GM21367 (cell line): ENCODE measurements around the gene CYP26B1.

Experiments
- ATAC-seq: cut with Tn5 transposase; IDR thresholded peaks from one replicate; pipeline ENCODE4 v1.9.1; 2021; ENCODE audit not compliant: unreplicated experiment

CYP26B1 gene

GRCh38 chr2:72155737-72156136 is 8.1 kb upstream of the CYP26B1 start:
- ATAC-seq = no peak

GRCh38 chr2:72155151-72155550 is 7.5 kb upstream of the CYP26B1 start:
- ATAC-seq = no peak

GRCh38 chr2:72154386-72154975 is 6.8 kb upstream of the CYP26B1 start:
- no peak for ATAC-seq

GRCh38 chr2:72153924-72154323 is 6.3 kb upstream of the CYP26B1 start:
- no peak for ATAC-seq

- ATAC-seq = no peak
These were observed 5.5 kb upstream of the CYP26B1 start for GRCh38 chr2:72153026-72153791.

- ATAC-seq = no peak
These were observed 3.2 kb upstream of the CYP26B1 start for GRCh38 chr2:72150861-72151356.

- peak; percentile 73 for ATAC-seq
These were observed 2.6 kb upstream of the CYP26B1 start for GRCh38 chr2:72150157-72150860.

GRCh38 chr2:72149556-72150156 is 2.0 kb upstream of the CYP26B1 start:
- no peak for ATAC-seq

- ATAC-seq = no peak
These were observed 1.3 kb upstream of the CYP26B1 start for GRCh38 chr2:72148837-72149555.

- ATAC-seq = no peak
These were observed 558 bp upstream of the CYP26B1 start for GRCh38 chr2:72148003-72148836.

- no peak for ATAC-seq
These were observed 1.0 kb downstream of the CYP26B1 start for GRCh38 chr2:72146347-72147302.

GRCh38 chr2:72145658-72146329 is 1.9 kb downstream of the CYP26B1 start:
- ATAC-seq = no peak

GRCh38 chr2:72145289-72145657 is 2.4 kb downstream of the CYP26B1 start:
- no peak for ATAC-seq

GRCh38 chr2:72144632-72145288 is 2.9 kb downstream of the CYP26B1 start:
- no peak for ATAC-seq

- ATAC-seq = no peak
These were observed 3.4 kb downstream of the CYP26B1 start for GRCh38 chr2:72144274-72144631.

GRCh38 chr2:72143441-72144273 is 4.0 kb downstream of the CYP26B1 start:
- no peak for ATAC-seq
